Pons (tissue), 1 donor: ENCODE results near the gene TSBP1.
A peak's percentile ranks its signal among the peaks of the same experiment; 100 is the strongest.

Experiments used
- DNase-seq: peaks from one replicate; pipeline ENCODE4 v3.0.0-alpha.2; 2016; ENCODE audit warnings: low spot score

The TSBP1 gene, protein sequence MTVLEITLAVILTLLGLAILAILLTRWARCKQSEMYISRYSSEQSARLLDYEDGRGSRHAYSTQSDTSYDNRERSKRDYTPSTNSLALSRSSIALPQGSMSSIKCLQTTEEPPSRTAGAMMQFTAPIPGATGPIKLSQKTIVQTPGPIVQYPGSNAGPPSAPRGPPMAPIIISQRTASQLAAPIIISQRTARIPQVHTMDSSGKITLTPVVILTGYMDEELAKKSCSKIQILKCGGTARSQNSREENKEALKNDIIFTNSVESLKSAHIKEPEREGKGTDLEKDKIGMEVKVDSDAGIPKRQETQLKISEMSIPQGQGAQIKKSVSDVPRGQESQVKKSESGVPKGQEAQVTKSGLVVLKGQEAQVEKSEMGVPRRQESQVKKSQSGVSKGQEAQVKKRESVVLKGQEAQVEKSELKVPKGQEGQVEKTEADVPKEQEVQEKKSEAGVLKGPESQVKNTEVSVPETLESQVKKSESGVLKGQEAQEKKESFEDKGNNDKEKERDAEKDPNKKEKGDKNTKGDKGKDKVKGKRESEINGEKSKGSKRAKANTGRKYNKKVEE

DNA sequence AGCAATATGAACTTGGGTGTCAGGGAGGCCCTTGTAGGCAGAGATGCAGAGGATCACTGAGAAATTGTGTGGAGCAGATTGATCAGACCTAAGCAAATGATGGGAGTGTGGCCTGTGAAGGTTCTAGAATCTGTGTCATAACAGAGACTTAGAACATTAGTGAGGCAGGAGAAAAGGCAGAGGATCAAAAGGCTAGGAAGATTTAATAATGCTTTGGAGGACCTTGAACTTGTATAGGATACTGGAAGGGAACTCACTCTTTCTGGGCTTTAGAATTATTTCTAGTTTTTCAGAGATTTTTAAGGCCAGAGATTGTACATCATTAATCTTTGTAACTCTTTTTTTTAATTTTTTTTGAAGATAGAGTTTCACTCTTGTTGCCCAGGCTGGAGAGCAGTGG, at the start of gene TSBP1:
TSS of gene TSBP1 (minus strand) at position 101 of the 400 bp plus-strand sequence. CDS start 197 bp downstream, outside the sequence.
- DNase-seq = no peak

DNA sequence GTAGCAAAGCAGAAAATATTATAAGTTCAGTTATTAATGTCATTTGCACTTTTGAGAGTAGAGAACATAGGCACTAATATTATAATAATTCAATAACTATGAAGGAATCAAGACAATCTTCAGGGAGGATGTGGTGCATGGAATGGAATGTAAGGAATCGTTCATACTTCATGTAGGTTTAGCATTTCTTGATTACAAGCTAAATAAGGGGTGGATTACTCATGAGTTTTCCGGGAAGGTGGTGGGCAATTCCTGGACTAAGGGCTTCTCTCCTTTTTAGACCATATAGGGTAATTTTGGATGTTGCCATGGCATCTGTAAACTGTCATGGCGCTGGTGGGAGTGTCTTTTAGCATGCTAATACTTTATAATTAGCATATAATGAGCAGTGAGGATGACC, 44.3 kb upstream of the TSBP1 start:
- DNase-seq = no peak

DNA sequence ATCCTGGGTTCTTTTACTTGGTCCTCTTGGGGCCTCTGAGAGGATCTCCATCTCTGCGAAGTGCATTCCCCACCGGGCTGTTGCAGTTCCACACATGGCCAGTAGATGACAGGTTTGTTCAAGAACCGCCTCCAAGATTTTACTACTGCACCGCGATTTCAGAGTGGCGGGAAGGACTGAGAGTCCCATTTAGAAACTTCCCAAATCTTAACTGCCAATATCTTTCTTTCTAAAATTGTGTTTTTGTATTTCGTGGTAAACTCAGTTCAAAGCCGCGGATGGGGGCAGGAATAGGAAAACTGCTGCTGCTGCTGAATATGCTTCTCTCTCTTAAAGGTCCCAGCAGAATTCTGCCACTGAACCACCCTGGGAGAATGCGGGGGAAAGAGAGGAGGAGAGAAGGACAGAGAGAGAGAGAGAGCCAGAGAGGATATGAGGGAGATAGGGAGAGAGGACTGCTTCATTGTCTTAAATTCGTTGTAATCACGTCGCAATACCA, 43.9 kb upstream of the TSBP1 start:
- DNase-seq = peak; percentile 68

DNA sequence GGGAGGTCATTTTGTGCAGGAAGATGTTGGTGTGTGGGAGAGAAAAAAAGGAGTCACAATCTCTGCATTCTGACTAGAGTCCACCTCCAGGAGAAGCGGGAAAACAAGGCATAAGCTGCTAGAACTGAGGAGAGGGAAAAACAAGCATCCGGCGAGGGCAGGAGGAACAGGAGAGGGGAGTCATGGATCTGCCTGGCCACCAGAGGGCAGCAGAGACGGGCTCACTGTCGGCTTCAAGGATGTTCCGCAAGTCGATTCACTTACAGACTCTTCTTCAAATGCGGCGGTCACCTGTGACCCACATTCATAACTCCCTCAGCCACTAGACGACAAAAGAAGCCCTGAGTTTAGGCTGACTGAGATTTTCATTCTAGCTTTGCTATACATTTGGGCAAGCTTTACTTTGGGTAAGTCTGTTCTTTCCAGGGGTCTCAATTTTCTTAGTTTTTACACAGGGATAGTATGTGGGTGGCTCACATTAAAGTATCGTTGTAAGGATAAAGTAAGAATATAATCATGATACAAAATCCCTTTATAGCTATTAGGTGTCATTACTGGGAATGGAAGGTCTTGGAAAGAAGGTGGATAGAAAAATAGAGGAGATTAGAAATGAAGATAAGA, 41.8 kb upstream of the TSBP1 start:
- DNase-seq = peak; percentile 57

DNA sequence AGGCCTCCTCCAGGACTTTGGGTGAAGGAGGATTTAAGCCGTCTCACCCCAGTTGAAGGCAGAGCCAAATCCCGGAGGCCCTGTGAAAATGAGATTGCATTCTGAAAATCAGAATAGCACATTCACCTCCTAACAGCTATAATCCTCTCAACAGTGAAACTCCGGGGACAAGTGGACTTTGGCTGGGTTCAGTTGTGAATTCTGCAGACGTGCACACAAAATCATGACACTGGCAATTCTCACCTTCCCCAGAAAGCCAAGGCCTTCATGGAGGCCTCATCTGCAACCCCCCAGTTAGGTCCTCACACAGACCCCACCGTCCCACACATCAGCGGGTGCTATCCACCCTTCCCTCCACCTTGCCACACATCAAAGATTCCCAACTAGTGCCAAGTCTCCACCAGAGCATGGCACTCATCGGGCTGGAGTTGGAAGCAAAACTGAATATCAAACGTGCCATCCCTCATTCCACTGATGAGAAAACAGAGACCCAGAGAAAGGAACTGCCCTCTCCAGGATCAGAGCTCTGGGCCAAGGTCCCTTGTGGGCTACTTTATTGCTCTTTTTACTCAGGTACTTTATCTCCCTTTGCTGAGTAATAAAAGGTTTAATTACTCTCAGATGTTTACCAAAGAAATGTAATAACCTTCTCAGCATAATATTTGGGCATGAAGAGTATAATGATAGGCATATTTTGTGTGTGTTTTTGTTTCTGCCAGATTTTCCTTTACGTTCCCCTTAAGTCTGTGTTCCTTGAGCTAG, 40.0 kb upstream of the TSBP1 start:
- DNase-seq = no peak

DNA sequence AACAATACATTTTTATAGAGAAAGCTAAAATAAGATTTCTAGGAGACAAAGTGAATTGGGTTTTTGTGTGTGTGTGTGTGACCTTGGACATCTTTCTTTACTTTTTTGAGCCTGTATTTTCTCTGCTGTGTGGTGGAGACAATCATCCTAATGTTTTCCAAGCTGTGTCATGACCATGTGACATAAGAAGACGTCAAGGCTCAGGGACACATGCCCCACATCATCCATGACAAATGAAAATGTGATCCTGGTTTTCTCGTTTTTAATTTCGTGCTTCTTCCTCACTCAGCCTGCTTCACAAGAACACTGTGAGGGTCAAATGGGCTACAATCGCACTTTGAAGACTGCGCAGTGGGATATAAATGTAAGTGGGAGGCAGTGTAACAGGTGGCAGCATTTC, 39.2 kb upstream of the TSBP1 start:
- no peak for DNase-seq

DNA sequence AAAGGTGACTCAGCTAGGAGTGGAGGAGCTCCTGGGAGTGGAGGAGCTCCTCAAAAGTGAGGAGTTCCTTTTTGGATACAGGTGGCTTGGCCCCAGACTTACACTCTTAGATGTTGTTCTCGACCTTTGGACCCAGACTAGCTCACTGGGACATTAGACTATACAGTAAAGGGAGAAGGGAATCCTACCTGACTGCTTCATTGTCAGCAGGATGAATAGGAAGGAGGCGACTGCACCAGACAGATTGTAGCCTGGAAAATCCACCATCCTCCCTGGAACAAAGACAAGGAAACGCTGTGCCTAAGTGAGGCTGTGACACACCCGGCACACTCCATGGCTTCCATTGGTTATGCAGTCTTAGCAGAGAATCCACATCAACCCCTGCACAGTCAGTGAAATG, 35.2 kb upstream of the TSBP1 start, which contains the start of gene BTNL2:
TSS of gene BTNL2 (minus strand) at position 325 of the 400 bp plus-strand sequence. CDS start at position 267, 58 bp downstream.
- DNase-seq = no peak

DNA sequence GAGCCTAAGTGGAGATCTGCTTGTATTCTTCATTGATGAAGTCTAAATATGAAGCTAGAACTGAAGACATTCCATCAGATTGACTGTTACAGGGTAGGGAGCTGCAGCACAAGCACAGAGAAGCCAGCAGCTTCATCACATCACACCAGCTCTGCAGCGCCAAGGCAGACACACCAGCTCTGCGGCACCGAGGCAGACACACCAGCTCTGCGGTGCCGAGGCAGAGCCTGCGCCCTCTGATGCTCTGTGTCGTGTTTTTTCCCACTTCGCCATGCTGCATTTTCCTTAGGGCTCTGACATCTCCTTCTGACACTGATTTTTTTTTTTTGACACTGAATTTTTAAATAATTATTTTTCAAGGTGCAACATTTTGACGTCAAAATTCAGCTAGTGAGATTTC, 34.5 kb upstream of the TSBP1 start:
- DNase-seq = no peak

DNA sequence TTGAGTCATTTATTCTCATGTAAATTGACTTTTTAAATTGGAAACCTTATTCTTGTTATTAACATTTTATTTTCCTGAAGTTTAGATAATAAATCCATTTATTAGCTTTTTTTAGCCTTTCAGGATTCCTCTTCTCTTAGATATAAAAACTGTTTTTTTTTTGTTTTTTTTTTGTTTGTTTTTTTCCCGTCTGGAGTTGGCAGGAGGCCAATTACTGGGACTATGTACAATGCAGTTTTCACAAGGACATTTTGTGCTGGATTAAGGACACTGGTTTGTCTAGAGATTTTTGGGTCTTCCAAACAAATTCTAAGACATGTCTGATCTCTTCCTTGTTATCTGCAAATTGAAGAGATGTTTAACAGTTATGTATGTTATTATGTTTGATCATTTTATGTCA, 34.0 kb upstream of the TSBP1 start:
- DNase-seq = no peak

DNA sequence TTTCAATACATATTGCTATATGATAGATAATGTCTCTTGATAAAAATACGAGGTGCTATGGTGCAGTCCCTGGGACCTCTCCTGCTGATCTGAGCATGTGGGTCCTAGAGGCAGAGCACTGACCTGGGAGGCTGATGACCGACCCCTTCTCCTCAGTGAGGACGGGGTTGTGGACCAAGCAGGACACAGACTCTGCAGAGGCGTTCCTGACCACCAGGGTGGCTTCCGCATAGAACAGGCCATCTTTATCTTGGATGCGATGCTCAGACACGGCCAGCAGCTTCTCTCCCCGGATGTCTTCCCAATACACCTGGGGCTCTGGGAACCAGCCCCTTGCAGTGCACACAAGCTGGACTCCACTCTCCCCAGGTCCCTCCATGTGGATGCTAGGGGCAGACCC, 31.1 kb upstream of the TSBP1 start:
- no peak for DNase-seq

DNA sequence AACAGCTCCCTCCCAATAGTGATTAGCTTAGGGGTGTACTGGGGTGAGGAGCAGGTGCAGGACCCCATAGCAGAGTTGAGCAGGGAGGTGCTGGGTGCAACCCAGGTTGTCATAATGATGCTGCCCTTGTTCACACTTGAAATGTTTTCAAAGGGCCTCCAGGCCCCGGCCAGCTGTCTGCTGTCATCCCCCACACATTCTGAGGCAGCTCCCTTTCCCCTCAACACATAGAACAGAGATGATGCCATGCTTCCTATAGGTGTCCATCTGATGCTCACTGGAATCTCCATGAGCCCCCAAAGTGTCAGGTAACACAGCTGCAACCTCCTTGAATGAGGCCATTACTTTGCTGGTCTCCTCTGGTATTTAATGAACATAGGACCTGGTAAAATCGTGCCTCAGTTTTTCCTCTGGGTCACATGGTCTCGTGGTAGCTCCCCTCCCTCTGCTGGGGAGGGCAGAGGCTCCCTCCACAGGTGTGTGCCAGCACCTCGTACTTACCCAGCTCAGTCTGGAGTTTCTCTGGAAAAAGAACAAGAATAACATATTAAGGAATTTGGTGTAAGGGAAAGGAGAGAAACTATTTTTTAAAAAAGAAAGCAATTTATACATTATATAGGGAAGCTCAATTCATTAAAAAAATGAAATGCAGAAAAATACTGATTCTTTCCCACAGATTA, 29.7 kb upstream of the TSBP1 start:
- no peak for DNase-seq

DNA sequence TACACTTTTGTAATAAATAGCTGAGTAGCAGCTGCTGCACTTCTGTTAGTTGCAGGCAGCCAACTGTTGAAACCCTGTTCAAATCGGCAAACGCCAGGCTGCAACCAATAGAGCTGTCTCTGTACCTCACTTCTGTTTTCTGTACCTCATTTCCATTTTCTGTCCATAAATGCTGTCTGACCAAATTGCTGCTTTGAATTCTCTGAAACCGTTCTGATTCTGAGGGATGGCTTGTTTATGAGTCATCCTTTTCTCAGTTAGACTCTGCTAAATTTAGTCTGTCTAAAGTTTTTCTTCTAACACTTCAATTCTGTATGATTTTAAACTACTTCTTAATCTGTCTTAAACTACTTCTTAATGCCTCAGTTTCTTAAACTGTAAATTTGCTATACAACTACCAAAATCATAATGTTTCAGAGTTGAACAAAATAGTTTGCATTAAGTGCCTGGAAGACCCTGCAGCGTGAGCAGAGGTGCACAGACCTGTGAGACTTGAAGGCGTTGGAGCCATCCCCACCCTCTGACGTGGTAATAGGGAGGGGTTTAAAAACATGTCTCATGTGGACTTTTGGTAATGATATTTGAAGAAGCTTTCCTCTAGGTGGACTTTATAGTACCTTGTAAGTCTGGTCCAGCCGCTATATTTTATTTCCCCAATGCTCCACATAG, 25.7 kb upstream of the TSBP1 start:
- DNase-seq = no peak

DNA sequence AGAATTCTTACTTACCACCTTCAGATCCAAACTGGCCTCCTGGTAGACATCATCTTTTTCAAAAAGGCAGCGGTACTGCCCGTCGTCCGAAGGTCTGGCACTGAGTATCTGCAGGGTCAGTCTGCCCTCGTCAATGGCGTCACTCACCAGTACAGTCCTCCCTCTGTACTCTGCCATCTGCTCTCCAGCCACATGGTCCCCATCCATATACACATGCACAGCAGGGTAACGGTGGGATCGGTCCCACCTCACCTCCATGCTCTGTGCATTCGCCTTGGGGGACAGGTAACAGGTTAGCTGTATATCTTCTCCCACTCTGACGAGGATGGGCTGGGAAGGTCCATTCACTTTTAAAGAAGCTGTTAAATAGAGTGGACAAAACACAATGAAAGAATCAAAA, 24.3 kb upstream of the TSBP1 start:
- DNase-seq = no peak

DNA sequence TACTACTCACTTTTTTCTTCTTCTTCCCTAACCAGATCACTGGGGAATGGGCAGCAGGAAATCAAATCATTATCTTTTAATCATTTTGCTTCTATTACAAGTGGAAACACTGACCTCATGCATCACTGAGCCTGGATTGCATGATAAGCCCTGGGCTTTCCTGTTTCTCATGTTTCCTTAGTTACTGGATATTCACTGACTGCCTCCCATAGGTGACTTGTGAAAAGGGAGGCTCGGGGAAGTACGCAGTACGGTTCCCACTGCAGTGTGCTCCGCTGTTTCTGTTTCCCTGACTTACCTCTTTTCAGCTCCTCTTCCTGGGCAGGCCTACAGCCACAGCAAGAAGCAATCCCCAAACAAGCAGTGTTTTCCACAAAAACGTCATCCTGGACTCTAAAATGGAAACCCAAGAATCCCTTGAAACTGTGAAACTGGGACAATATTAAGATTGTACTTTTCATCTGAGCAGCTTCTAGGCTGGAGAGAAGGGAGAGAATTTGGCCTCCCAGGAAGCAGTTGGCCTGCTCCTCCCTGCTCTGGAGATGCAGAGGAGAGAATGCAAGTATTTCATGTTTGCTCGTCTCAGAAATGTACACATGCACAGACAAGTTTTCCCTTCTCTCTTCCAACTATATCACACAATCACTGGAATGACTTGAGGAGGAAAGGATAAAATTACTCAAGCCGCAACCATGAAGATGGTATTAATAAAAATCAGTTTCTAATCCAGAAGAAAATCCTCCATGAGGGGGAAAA, 22.1 kb upstream of the TSBP1 start:
- DNase-seq = peak; percentile 31

DNA sequence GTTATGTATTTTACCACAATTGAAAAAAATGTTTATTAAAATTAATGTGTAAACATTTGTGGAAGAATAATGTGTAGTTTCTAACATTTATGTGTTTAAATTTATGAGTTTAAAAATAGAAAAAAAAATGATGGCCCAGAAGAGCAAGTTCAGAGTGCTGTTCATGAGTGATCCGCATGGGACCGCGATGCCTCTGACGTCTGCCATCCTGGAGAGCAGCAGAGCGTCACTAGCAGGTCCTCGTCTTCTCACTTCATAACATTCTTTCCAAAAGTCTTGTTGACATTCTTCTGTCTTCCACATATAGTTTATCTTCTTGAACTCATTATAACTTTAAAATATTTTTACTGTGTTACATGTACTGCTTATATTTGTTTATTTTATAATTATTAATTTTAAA, 19.8 kb upstream of the TSBP1 start:
- no peak for DNase-seq

DNA sequence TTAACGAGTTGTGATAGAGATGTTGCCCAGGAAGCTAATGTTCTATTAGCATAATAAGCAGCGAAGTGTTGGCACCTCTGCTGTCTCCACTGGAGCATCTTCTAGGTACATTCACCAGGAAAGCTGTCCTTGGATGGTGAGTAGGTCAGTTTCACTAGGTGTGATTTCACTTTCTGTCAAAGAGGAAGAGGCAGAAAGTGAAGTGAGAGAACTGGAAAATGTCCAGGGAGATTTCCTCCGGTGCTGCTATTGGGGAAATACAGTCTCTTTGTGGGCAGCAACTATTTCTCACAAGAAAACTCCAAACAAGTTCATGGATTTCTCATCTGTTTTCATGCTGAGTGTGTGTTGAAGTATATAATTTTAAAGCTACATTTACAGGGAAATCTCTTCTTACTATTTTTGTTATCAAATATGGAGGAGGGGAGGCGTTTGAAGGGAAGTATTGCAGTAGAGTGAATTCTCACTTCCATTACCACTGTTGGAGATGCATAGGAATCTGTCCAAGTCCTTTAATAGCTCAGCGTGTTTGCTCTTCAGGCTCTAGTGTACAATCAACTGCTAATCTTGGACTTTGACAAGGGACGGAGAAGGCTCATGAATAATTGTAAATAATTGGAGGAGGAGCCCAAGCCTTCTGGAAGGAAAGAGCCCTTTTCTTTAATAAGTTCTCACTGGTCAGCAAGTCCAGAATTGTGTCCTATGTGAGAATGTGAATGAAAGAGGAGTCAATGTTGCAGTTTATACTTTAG, 16.1 kb upstream of the TSBP1 start:
- DNase-seq = peak; percentile 31

DNA sequence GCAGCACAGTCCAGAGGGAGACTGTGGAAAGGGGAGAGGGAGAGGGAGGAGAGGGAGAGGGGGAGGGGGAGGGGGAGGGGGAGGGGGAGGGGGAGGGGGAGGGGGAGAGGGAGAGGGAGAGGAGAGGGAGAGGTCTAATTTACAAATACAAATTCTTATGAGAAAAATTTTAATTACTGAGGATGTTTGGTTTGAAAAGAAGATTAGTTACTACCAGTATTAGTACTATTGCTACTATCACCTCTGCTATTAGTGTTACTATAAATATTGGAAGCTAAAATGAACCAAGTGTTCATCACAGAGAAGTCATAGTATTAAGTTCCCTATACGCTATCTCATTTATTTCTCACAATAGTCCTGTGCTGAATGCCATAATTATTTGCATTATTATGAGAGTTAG, 14.3 kb upstream of the TSBP1 start:
- no peak for DNase-seq

DNA sequence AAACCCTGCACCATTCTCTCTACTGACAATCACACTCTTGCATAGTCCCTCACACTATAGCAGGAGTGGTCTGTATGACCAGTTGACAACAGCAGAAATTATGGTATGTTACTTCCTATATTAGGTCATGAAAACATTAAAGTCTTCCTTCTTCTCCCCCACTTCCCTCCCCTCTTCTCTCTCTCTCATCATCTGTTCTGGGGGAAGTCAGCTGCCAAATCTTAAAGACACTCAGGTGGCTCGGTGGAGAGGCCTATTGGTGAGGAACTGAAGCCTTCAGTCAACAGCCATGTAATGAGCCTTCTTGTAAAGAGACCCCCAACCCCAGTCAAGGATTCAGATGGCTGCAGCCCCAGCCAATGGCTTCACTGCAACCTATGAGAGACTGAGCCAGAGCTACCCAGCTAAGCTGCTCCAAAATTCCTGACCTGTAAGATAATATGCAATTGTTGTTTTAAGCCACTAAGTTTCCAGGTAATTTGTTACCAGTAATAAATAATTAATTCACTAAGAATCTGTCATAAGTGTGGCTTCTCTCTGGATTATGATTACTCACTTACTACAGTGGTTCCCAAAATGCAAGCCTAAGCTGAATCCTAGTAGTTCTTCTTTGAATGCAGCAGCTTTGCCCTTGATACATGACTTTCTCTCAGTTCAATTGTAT, 11.2 kb upstream of the TSBP1 start:
- DNase-seq = no peak

DNA sequence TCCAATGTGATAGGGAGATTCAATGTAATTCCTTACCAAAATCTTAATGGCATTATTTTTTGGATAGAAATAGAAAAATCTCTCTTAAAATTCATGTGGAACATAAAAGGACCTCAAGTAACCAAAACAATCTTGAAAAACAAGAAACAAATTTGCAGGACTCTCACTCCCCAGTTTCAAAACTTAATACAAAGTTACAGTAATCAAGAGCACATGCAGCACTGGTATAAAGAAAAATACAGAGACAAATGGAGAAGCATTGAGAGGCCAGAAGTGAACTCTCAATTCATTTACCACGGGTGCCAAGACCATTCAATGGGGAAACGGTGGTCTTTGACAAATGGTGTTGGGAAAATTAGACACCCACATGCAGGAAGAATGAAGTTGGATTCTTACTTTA, 7.8 kb upstream of the TSBP1 start:
- DNase-seq = no peak
